SK-N-SH (cell line): ENCODE data around the gene ALAS1. TPM values are rescaled to one million over a fixed set of nuclear protein-coding genes. Genes with fewer than 3 reads are reported as not detected.

Experiments used
- CTCF ChIA-PET: fragments of 300-600, 350-600 bp; formaldehyde crosslinking; extraction: SDS; loops from one replicate; lab custom pipeline; 2021; lab: Yijun Ruan, JAX
- POLR2A ChIA-PET: fragments of 350-600 bp; sonication (Branson Sonifier 250); formaldehyde crosslinking; extraction: SDS; loops from one replicate; lab custom pipeline; 2020; ENCODE audit warnings: antibody characterized with exemption, inconsistent platforms; lab: Yijun Ruan, JAX
- DNase-seq: peaks from one replicate; pipeline ENCODE4 v3.0.0; 2012
- H2AFZ ChIP-seq: fragments of 200-600 bp; sonication (generic); 2 replicates; pipeline ENCODE4 v1.8.1; 2016; ENCODE audit warnings: antibody characterized with exemption, mild to moderate bottlenecking, low read depth
- H3F3A ChIP-seq: fragments of 200-600 bp; sonication (generic); replicated peaks from 2 replicates; pipeline ENCODE3; 2016; ENCODE audit warnings: antibody characterized with exemption, mild to moderate bottlenecking; ENCODE audit not compliant: insufficient read depth
- H3K27ac ChIP-seq, 2 experiments: fragments of 200-500 bp in 1 of 2; fragments of 200-600 bp in 1 of 2; sonication (Bioruptor generic) in 1 of 2; sonication (generic), shearing (Covaris generic) in 1 of 2; 2 replicates each; pipeline versions ENCODE4 v1.5.1 to v1.6.1; 2014 to 2016; ENCODE audit warnings: low read depth in 2 of 2, inconsistent platforms in 1 of 2, low read length in 1 of 2, mild to moderate bottlenecking in 1 of 2, mixed read lengths in 1 of 2
- H3K27me3 ChIP-seq: fragments of 200-600 bp; sonication (generic), shearing (Covaris generic); 2 replicates; pipeline ENCODE4 v1.6.1; 2016; ENCODE audit warnings: mixed run types; ENCODE audit not compliant: insufficient read depth
- H3K36me3 ChIP-seq, 2 experiments: fragments of 200-500 bp in 1 of 2; fragments of 200-600 bp in 1 of 2; sonication (Bioruptor generic) in 1 of 2; sonication (generic) in 1 of 2; replicated peaks in 1 of 2; 2 replicates each; pipeline versions ENCODE3 to v1.5.1; 2014 to 2016; ENCODE audit warnings: low read length in 1 of 2, mild to moderate bottlenecking in 1 of 2; ENCODE audit not compliant: insufficient read depth in 2 of 2, control insufficient read depth in 1 of 2
- H3K4me1 ChIP-seq, 2 experiments: fragments of 200-500 bp in 1 of 2; fragments of 200-600 bp in 1 of 2; sonication (Bioruptor generic) in 1 of 2; sonication (generic), shearing (Covaris generic) in 1 of 2; 2 replicates each; pipeline versions ENCODE4 v1.5.1 to v1.6.1; 2014 to 2016; ENCODE audit warnings: low read depth in 1 of 2, low read length in 1 of 2, mixed run types in 1 of 2; ENCODE audit not compliant: insufficient read depth in 2 of 2, control insufficient read depth in 1 of 2
- H3K4me2 ChIP-seq: fragments of 200-600 bp; sonication (generic), shearing (Covaris generic); 2 replicates; pipeline ENCODE4 v1.6.1; 2017; ENCODE audit warnings: mixed run types
- H3K4me3 ChIP-seq, 2 experiments: fragments of 200-500 bp in 1 of 2; fragments of 200-600 bp in 1 of 2; sonication (Bioruptor generic) in 1 of 2; sonication (generic), shearing (Covaris generic) in 1 of 2; 2 replicates each; pipeline versions ENCODE4 v1.5.1 to v1.8.1; 2014 to 2016; ENCODE audit warnings: low read depth in 2 of 2, inconsistent platforms in 1 of 2, low read length in 1 of 2, mild to moderate bottlenecking in 1 of 2, mixed read lengths in 1 of 2, moderate library complexity in 1 of 2
- H3K79me2 ChIP-seq: fragments of 200-600 bp; sonication (generic); 2 replicates; pipeline ENCODE4 v1.8.1; 2017; ENCODE audit warnings: mild to moderate bottlenecking; ENCODE audit not compliant: insufficient read depth
- H3K9ac ChIP-seq: fragments of 200-600 bp; sonication (generic); 2 replicates; pipeline ENCODE4 v1.6.1; 2017; ENCODE audit warnings: mixed run types
- H3K9me2 ChIP-seq: fragments of 200-600 bp; sonication (generic); 2 replicates; pipeline ENCODE4 v1.6.1; 2017; ENCODE audit warnings: mixed run types
- H3K9me3 ChIP-seq: fragments of 200-600 bp; sonication (generic); 2 replicates; pipeline ENCODE4 v1.6.1; 2017; ENCODE audit warnings: mixed run types, mild to moderate bottlenecking, moderate library complexity
- H4K20me1 ChIP-seq: fragments of 200-600 bp; sonication (generic); 2 replicates; pipeline ENCODE4 v1.6.1; 2017; ENCODE audit warnings: mild to moderate bottlenecking, mixed run types; ENCODE audit not compliant: insufficient read depth
- CHD2 ChIP-seq: fragments of 150-350 bp; IDR thresholded peaks from 2 replicates; pipeline ENCODE4 v1.6.1; 2018; ENCODE audit warnings: low read length; ENCODE audit not compliant: partially characterized antibody
- CTCF ChIP-seq: fragments of 200-600 bp; sonication (generic); IDR thresholded peaks from 2 replicates; pipeline ENCODE4 v1.6.1; 2017; ENCODE audit warnings: antibody characterized with exemption, mild to moderate bottlenecking, moderate library complexity
- EZH2phosphoT487 ChIP-seq: fragments of 200-600 bp; sonication (generic); IDR thresholded peaks from 2 replicates; pipeline ENCODE4 v1.6.1; 2017; ENCODE audit warnings: low read depth, mixed run types, mild to moderate bottlenecking, antibody characterized with exemption, moderate library complexity, borderline replicate concordance
- FOSL2 ChIP-seq: IDR thresholded peaks from 2 replicates; pipeline ENCODE4 v1.4.0; 2012; ENCODE audit warnings: low read depth, mild to moderate bottlenecking, moderate library complexity, borderline replicate concordance
- FOXM1 ChIP-seq: IDR thresholded peaks from 2 replicates; pipeline ENCODE4 v1.4.0; 2012; ENCODE audit warnings: low read depth, mild to moderate bottlenecking
- GATA2 ChIP-seq: sonication (generic); formaldehyde crosslinking; IDR thresholded peaks from 2 replicates; pipeline ENCODE4 v1.5.0; 2020; ENCODE audit warnings: mild to moderate bottlenecking, missing genetic modification reagents
- MEF2A ChIP-seq: IDR thresholded peaks from 2 replicates; pipeline ENCODE4 v1.4.0; 2012; ENCODE audit warnings: low read depth, borderline replicate concordance
- NRF1 ChIP-seq: IDR thresholded peaks from 2 replicates; pipeline ENCODE4 v1.6.1; 2012; ENCODE audit warnings: low read depth, mild to moderate bottlenecking, low read length
- RCOR1 ChIP-seq: fragments of 150-350 bp; IDR thresholded peaks from 2 replicates; pipeline ENCODE4 v1.6.1; 2017; ENCODE audit warnings: antibody characterized with exemption, low read length
- REST ChIP-seq: IDR thresholded peaks from 2 replicates; pipeline ENCODE4 v1.6.1; 2012; ENCODE audit warnings: mild to moderate bottlenecking, low read depth, low read length, moderate library complexity
- RFX5 ChIP-seq: IDR thresholded peaks from 2 replicates; pipeline ENCODE4 v1.6.1; 2012; ENCODE audit warnings: mild to moderate bottlenecking, improper control_type of control experiment, low read length
- TCF12 ChIP-seq: IDR thresholded peaks from 2 replicates; pipeline ENCODE4 v1.4.0; 2012
- WGBS: methylation state at CpG from one replicate; pipeline ENCODE4 v1.1.6; 2017; ENCODE audit warnings: low lambda C conversion rate; 5-methylcytosine and 5-hydroxymethylcytosine counted together
- polyA plus RNA-seq, 3 experiments: library from polyadenylated mRNA; depleted of rRNA; stranded (reverse); fragments of >200 nt; gene quantifications; 2 replicates each; pipeline ENCODE4 v1.2.3, GENCODE V29; 2012
- TF ChIP-seq, protein P1 (sequence below): IDR thresholded peaks from 2 replicates; pipeline ENCODE4 v1.4.0; 2012; ENCODE audit warnings: low read depth, borderline replicate concordance

The ALAS1 gene
- polyA plus RNA-seq, 1 of the 3 experiments (the other 2 are of a cell fraction), result 47.9 TPM

GRCh38 chr3:52227766-52228165, 29.8 kb downstream of the ALAS1 start (continued):
- TF ChIP-seq GATA2 (CRISPR knock-in tag) (no peak), TCF12 (no peak), CHD2 (no peak), CTCF (no peak), RCOR1 (no peak), FOSL2 (no peak), NRF1 (no peak)

- TF ChIP-seq GATA2 (CRISPR knock-in tag) (no peak), MEF2A (no peak), TCF12 (no peak), REST (no peak), FOXM1 (no peak), RCOR1 (no peak), EZH2phosphoT487 (no peak), RFX5 (no peak)
- TF ChIP-seq, protein P1, sequence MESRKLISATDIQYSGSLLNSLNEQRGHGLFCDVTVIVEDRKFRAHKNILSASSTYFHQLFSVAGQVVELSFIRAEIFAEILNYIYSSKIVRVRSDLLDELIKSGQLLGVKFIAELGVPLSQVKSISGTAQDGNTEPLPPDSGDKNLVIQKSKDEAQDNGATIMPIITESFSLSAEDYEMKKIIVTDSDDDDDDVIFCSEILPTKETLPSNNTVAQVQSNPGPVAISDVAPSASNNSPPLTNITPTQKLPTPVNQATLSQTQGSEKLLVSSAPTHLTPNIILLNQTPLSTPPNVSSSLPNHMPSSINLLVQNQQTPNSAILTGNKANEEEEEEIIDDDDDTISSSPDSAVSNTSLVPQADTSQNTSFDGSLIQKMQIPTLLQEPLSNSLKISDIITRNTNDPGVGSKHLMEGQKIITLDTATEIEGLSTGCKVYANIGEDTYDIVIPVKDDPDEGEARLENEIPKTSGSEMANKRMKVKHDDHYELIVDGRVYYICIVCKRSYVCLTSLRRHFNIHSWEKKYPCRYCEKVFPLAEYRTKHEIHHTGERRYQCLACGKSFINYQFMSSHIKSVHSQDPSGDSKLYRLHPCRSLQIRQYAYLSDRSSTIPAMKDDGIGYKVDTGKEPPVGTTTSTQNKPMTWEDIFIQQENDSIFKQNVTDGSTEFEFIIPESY, result no peak
- H3K27ac ChIP-seq, result no peak overlapping the region
- POLR2A ChIA-PET, result no interaction called here
- H3K36me3 ChIP-seq, result peaks cover 10 to 37% of the 10 kb centered on the region in 2 experiments
- H3K4me1 ChIP-seq, result peaks cover 0 to 4% of the 10 kb centered on the region in 2 experiments; a peak in 1 of 4 replicates
- no peak overlapping the region for H3K9ac ChIP-seq
- peaks cover 19% of the 10 kb centered on the region for H4K20me1 ChIP-seq
- no peak overlapping the region for H3K4me2 ChIP-seq
- H3K9me3 ChIP-seq, result no peaks in the 10 kb centered on the region
- peaks cover 16% of the 10 kb centered on the region; the same call in 1 of the 2 replicates for H3K79me2 ChIP-seq
- CTCF ChIA-PET, result interaction anchor here (0.8 to 11.8 kb wide), 3 partner anchors 9 to 226 kb away, joined by 3 to 257 read pairs (median 4); partner anchors contain the start of gene TLR9
- DNase-seq, result no peak
- H3K27me3 ChIP-seq, result no peaks in the 10 kb centered on the region
- WGBS, result 94% methylated on average over 8 of the region's 10 CpGs
- no peak overlapping the region for H3K4me3 ChIP-seq
- no peak overlapping the region for H2AFZ ChIP-seq
- no peaks in the 10 kb centered on the region for H3F3A ChIP-seq
- H3K9me2 ChIP-seq, result no peaks in the 10 kb centered on the region
These were observed 30.3 kb downstream of the ALAS1 start for GRCh38 chr3:52228266-52228665.
